HEK293 (cell line): Measurements from ENCODE around the gene WDR6.

Experiments used
- ZNF366 ChIP-seq: fragments of 450-650 bp; formaldehyde crosslinking; conservative IDR thresholded peaks from 2 replicates; pipeline ENCODE4 v1.5.1; 2016; ENCODE audit warnings: missing biosample characterization, missing genetic modification characterization

Gene WDR6

GRCh38 chr3:49058011-49058410, 50.8 kb downstream of the WDR6 start (continued):
- no peak for TF ChIP-seq ZNF366 (tag by site-specific recombination)
